CD14-positive monocyte (primary cell): ENCODE data around the gene ERICH3. TPM values are rescaled to one million over a fixed set of nuclear protein-coding genes. Genes with fewer than 3 reads are reported as not detected.

Source experiments
- DNase-seq, 3 donors: peaks; one replicate each; pipeline ENCODE4 v3.0.0-alpha.2; 2011 to 2022
- H2AFZ ChIP-seq: 2 replicates; pipeline ENCODE4 v1.6.0; 2012; ENCODE audit warnings: mild to moderate bottlenecking, low read depth, low read length, inconsistent platforms; ENCODE audit not compliant: insufficient read depth, poor library complexity, severe bottlenecking
- H3K27ac ChIP-seq, 2 donors: 1 replicate in 1 of 2; 2 replicates in 1 of 2; pipeline ENCODE4 v1.5.1; 2012 to 2013; ENCODE audit warnings: low read length in 2 of 2, control low read depth in 1 of 2, inconsistent platforms in 1 of 2, low read depth in 1 of 2, mild to moderate bottlenecking in 1 of 2
- H3K27me3 ChIP-seq, 2 donors: one replicate each; pipeline versions ENCODE4 v1.6.0 to v1.6.1; 2011 to 2013; ENCODE audit warnings: low read length in 2 of 2; ENCODE audit not compliant: control insufficient read depth in 2 of 2, insufficient read depth in 2 of 2
- H3K36me3 ChIP-seq, 2 donors: replicated peaks in 1 of 2; 1 replicate in 1 of 2; 2 replicates in 1 of 2; pipeline versions ENCODE4 v1.5.1 to v1.6.1; 2012 to 2013; ENCODE audit warnings: low read length in 2 of 2, control low read depth in 1 of 2, inconsistent platforms in 1 of 2, mild to moderate bottlenecking in 1 of 2; ENCODE audit not compliant: insufficient read depth in 2 of 2, control insufficient read depth in 1 of 2
- H3K4me1 ChIP-seq, 2 donors: 1 replicate in 1 of 2; 2 replicates in 1 of 2; pipeline versions ENCODE4 v1.5.1 to v1.6.1; 2012 to 2013; ENCODE audit warnings: low read length in 2 of 2, control low read depth in 1 of 2, inconsistent platforms in 1 of 2, mild to moderate bottlenecking in 1 of 2, moderate library complexity in 1 of 2; ENCODE audit not compliant: insufficient read depth in 2 of 2, control insufficient read depth in 1 of 2
- H3K4me2 ChIP-seq: replicated peaks from 2 replicates; pipeline ENCODE3; 2012; ENCODE audit warnings: low read length, moderate library complexity, mild to moderate bottlenecking; ENCODE audit not compliant: poor library complexity, severe bottlenecking; ENCODE audit errors: extremely low read depth
- H3K4me3 ChIP-seq, 3 experiments: fragments of 200-600 bp in 1 of 3; sonication (generic) in 1 of 3; replicated peaks in 1 of 3; 1 replicate in 2 of 3; 2 replicates in 1 of 3; pipeline ENCODE4 v1.5.1; 2011 to 2013; ENCODE audit warnings: low read length in 3 of 3, mild to moderate bottlenecking in 3 of 3, control low read depth in 2 of 3, low read depth in 2 of 3, inconsistent platforms in 1 of 3, moderate library complexity in 1 of 3
- H3K79me2 ChIP-seq: 2 replicates; pipeline ENCODE4 v1.6.0; 2012; ENCODE audit warnings: mild to moderate bottlenecking, control low read depth, inconsistent platforms, low read length, moderate library complexity; ENCODE audit not compliant: insufficient read depth
- H3K9ac ChIP-seq: 2 replicates; pipeline ENCODE4 v1.6.0; 2017; ENCODE audit warnings: low read length, mild to moderate bottlenecking; ENCODE audit not compliant: insufficient read depth, poor library complexity, severe bottlenecking
- H3K9me3 ChIP-seq, 2 donors: replicated peaks in 1 of 2; 1 replicate in 1 of 2; 2 replicates in 1 of 2; pipeline versions ENCODE4 v1.5.1 to v1.6.1; 2012 to 2013; ENCODE audit warnings: low read length in 2 of 2, control low read depth in 1 of 2; ENCODE audit not compliant: control insufficient read depth in 1 of 2, insufficient read depth in 1 of 2
- H4K20me1 ChIP-seq: 2 replicates; pipeline ENCODE4 v1.6.0; 2012; ENCODE audit warnings: mild to moderate bottlenecking, low read length, control low read depth, moderate library complexity; ENCODE audit not compliant: insufficient read depth
- H3K27ac Mint-ChIP-seq, 7 donors: one replicate each; pipeline ENCODE4 v1.8.0; 2020; ENCODE audit warnings: mild to moderate bottlenecking in 7 of 7, mixed read lengths in 7 of 7, moderate library complexity in 6 of 7, inconsistent platforms in 2 of 7
- H3K27me3 Mint-ChIP-seq, 3 donors: one replicate each; pipeline ENCODE4 v1.8.0; 2021 to 2022; ENCODE audit warnings: low read depth in 3 of 3, mild to moderate bottlenecking in 3 of 3, mixed read lengths in 3 of 3, moderate library complexity in 3 of 3, inconsistent platforms in 1 of 3
- H3K36me3 Mint-ChIP-seq, 2 donors: one replicate each; pipeline ENCODE4 v1.8.0; 2020; ENCODE audit warnings: mixed read lengths in 2 of 2, inconsistent platforms in 1 of 2, mild to moderate bottlenecking in 1 of 2
- H3K4me1 Mint-ChIP-seq: one replicate; pipeline ENCODE4 v1.8.0; 2020; ENCODE audit warnings: mild to moderate bottlenecking, mixed read lengths
- H3K4me3 Mint-ChIP-seq, 2 donors: one replicate each; pipeline ENCODE4 v1.8.0; 2020; ENCODE audit warnings: mild to moderate bottlenecking in 2 of 2, mixed read lengths in 2 of 2, moderate library complexity in 1 of 2
- H3K9me3 Mint-ChIP-seq, 7 donors: one replicate each; pipeline ENCODE4 v1.8.0; 2020 to 2022; ENCODE audit warnings: mixed read lengths in 7 of 7, mild to moderate bottlenecking in 6 of 7, moderate library complexity in 6 of 7, inconsistent platforms in 2 of 7
- whole genome bisulfite sequencing: methylation state at CpG from one replicate; pipeline ENCODE4 v1.1.5; 2013; ENCODE audit warnings: missing lambda C conversion rate; ENCODE audit not compliant: insufficient coverage; 5-methylcytosine and 5-hydroxymethylcytosine counted together
- intact Hi-C, 2 donors: fragments of 100-400 bp; cut with micrococcal nuclease; formaldehyde crosslinking; loops; one replicate each; pipeline versions ENCODE4 v1.15.0 to v1.15.1; 2023
- polyA plus RNA-seq, 3 donors: library from polyadenylated mRNA; depleted of rRNA in 1 of 3; unstranded in 2 of 3; stranded (reverse) in 1 of 3; fragments of 300-500 nt in 2 of 3; fragments of >200 nt in 1 of 3; fragmentation: Illumina TruSeq in 2 of 3; gene quantifications; 1 replicate in 2 of 3; 2 replicates in 1 of 3; pipeline ENCODE4 v1.2.3, GENCODE V29; 2012 to 2021
- TF ChIP-seq, protein P1 (sequence below): fragments of 200-600 bp; IDR thresholded peaks from one replicate; pipeline ENCODE4 v1.8.0; 2022; ENCODE audit warnings: antibody characterized with exemption, mild to moderate bottlenecking

Gene ERICH3
- polyA plus RNA-seq, 3 donors: not detected

DNA sequence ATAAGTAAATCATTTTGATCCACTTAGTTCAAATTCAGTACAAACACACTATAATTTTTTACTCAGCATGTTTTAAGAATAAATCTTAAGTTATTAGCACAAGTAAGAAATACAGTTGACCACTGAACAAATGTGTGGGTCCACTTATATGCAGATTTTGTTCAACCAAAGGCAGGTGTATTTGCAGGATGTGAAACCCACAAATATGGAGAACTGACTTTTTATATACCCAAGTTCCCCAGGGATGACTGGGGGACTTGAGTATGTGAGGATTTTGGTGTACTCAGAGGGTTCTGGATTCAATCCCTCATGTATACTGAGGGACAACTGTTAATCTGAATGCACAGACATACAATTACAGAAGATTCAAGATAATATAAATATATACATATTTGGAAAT is 25.7 kb upstream of the ERICH3 start:
- Histone ChIP-seq H3K9ac (no peak overlapping the region), H3K4me1 (no peaks in the 10 kb centered on the region), H3K4me3 (no peak overlapping the region), H4K20me1 (no peaks in the 10 kb centered on the region), H3K36me3 (no peaks in the 10 kb centered on the region), H3K9me3 (no peaks in the 10 kb centered on the region), H2AFZ (no peak overlapping the region), H3K27ac (no peak overlapping the region), H3K4me2 (no peak overlapping the region), H3K79me2 (no peaks in the 10 kb centered on the region), H3K27me3 (no peaks in the 10 kb centered on the region)
- TF ChIP-seq, protein P1, sequence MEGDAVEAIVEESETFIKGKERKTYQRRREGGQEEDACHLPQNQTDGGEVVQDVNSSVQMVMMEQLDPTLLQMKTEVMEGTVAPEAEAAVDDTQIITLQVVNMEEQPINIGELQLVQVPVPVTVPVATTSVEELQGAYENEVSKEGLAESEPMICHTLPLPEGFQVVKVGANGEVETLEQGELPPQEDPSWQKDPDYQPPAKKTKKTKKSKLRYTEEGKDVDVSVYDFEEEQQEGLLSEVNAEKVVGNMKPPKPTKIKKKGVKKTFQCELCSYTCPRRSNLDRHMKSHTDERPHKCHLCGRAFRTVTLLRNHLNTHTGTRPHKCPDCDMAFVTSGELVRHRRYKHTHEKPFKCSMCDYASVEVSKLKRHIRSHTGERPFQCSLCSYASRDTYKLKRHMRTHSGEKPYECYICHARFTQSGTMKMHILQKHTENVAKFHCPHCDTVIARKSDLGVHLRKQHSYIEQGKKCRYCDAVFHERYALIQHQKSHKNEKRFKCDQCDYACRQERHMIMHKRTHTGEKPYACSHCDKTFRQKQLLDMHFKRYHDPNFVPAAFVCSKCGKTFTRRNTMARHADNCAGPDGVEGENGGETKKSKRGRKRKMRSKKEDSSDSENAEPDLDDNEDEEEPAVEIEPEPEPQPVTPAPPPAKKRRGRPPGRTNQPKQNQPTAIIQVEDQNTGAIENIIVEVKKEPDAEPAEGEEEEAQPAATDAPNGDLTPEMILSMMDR: no peak
- Mint-ChIP-seq H3K36me3 (peaks cover 4 to 6% of the 10 kb centered on the region in 2 donors), H3K9me3 (no peaks in the 10 kb centered on the region), H3K4me3 (no peak overlapping the region), H3K27ac (no peak overlapping the region), H3K4me1 (no peaks in the 10 kb centered on the region), H3K27me3 (peaks cover 0 to 1% (median 0%) of the 10 kb centered on the region in 3 donors)
- no peak for DNase-seq
- intact Hi-C loops: no loop called here

DNA sequence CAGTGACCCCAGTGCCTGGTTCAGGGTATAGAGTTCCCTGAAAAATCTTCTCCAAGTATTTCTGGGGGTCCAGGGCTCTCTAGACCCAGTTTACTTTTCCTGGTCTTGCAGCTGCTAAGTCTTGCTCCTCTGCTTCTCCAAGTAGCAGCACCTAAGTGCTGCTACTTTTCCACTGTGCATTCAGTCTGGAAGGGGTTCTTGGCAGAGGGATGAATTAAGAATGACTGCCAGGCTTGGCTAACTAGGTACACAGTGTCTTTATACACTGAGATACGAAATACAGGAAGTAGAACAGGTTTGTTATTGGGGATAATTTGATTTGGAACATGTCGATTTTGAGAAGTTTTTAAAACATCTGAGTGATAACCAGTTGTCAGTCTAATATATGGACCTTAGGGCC is 24.2 kb upstream of the ERICH3 start:
- no peaks in the 10 kb centered on the region for H3K27me3 ChIP-seq
- H3K36me3 ChIP-seq: no peaks in the 10 kb centered on the region
- Mint-ChIP-seq H3K27me3 (peaks cover 0 to 1% (median 0%) of the 10 kb centered on the region in 3 donors), H3K36me3 (no peaks in the 10 kb centered on the region), H3K9me3 (no peaks in the 10 kb centered on the region), H3K4me1 (no peaks in the 10 kb centered on the region), H3K4me3 (no peak overlapping the region), H3K27ac (no peak overlapping the region)
- H2AFZ ChIP-seq: no peak overlapping the region
- H3K9me3 ChIP-seq: no peaks in the 10 kb centered on the region
- no peak overlapping the region for H3K27ac ChIP-seq
- H3K4me2 ChIP-seq: no peak overlapping the region
- H4K20me1 ChIP-seq: no peaks in the 10 kb centered on the region
- no peak for DNase-seq
- no peak overlapping the region for H3K4me3 ChIP-seq
- H3K4me1 ChIP-seq: no peaks in the 10 kb centered on the region
- TF ChIP-seq, protein P1: no peak
- H3K79me2 ChIP-seq: no peaks in the 10 kb centered on the region
- intact Hi-C loops: no loop called here
- 82% methylated on average over 2 of the region's 2 CpGs for WGBS
- H3K9ac ChIP-seq: no peak overlapping the region
